Esophagus (tissue), 2 donors: ENCODE measurements around the gene TMEM272. TPM values are rescaled to one million over a fixed set of nuclear protein-coding genes. Genes with fewer than 3 reads are reported as not detected.

Source experiments
- H3K27ac ChIP-seq, 2 donors: one replicate each; pipeline ENCODE4 v1.5.1; 2013; ENCODE audit warnings: low read depth in 2 of 2, mild to moderate bottlenecking in 2 of 2, inconsistent platforms in 1 of 2, low read length in 1 of 2, moderate library complexity in 1 of 2
- H3K27me3 ChIP-seq, 2 donors: one replicate each; pipeline ENCODE4 v1.6.1; 2013; ENCODE audit warnings: low read length in 2 of 2, control low read depth in 1 of 2, mild to moderate bottlenecking in 1 of 2; ENCODE audit not compliant: insufficient read depth in 2 of 2, control insufficient read depth in 1 of 2
- H3K36me3 ChIP-seq, 2 donors: one replicate each; pipeline ENCODE4 v1.6.1; 2013; ENCODE audit warnings: low read length in 1 of 2; ENCODE audit not compliant: control insufficient read depth in 2 of 2, insufficient read depth in 2 of 2
- H3K4me1 ChIP-seq, 2 donors: one replicate each; pipeline ENCODE4 v1.6.1; 2013; ENCODE audit warnings: low read length in 1 of 2; ENCODE audit not compliant: control insufficient read depth in 2 of 2, insufficient read depth in 2 of 2
- H3K4me3 ChIP-seq, 2 donors: one replicate each; pipeline ENCODE4 v1.5.1; 2013; ENCODE audit warnings: low read length in 2 of 2, mild to moderate bottlenecking in 2 of 2, low read depth in 1 of 2, moderate library complexity in 1 of 2
- H3K9me3 ChIP-seq, 2 donors: one replicate each; pipeline ENCODE4 v1.6.1; 2013; ENCODE audit warnings: mild to moderate bottlenecking in 2 of 2, low read depth in 1 of 2, low read length in 1 of 2, moderate library complexity in 1 of 2; ENCODE audit not compliant: control insufficient read depth in 2 of 2, insufficient read depth in 1 of 2
- WGBS, 2 donors: extraction: QIAGEN DNeasy Blood & Tissue Kit; methylation state at CpG; one replicate each; pipeline ENCODE4 v1.1.7; 2013; 5-methylcytosine and 5-hydroxymethylcytosine counted together
- polyA plus RNA-seq, 2 donors: library from polyadenylated mRNA; stranded (reverse); fragments of 200-250 nt; gene quantifications; one replicate each; pipeline ENCODE4 v1.2.3, GENCODE V29; 2013
- donor health status: healthy with polysubstance abuse.
- donor health status: Bipolar disorder and iron deficiency.

Gene TMEM272
- polyA plus RNA-seq, 2 donors = not detected

DNA sequence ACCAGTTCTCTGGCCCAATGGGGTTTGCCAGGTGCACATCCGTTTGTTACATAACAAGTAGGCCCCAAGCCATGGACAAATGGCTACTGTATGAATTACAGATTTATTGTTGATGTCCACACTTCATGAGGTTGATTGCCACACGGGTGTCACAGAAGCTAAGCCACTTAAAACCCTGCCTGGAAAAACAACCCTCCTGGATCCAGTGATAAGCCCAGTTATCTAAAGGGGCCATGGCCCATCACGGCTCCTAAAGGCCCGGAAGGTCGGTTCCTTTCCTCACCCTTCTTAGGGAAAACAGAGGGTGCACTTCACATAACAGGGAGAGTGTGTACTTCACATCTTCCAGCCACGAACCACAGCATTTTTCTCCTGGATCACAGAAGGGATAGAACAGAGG, 4.1 kb downstream of the TMEM272 start:
- H3K36me3 ChIP-seq = no peaks in the 10 kb centered on the region
- 87 to 88% methylated on average over 6 of the region's 6 CpGs for WGBS, 2 donors
- no peaks in the 10 kb centered on the region for H3K27me3 ChIP-seq
- peaks cover 0 to 2% of the 10 kb centered on the region in 2 donors for H3K9me3 ChIP-seq
- H3K4me3 ChIP-seq = no peak overlapping the region
- no peaks in the 10 kb centered on the region for H3K4me1 ChIP-seq
- H3K27ac ChIP-seq = no peak overlapping the region

DNA sequence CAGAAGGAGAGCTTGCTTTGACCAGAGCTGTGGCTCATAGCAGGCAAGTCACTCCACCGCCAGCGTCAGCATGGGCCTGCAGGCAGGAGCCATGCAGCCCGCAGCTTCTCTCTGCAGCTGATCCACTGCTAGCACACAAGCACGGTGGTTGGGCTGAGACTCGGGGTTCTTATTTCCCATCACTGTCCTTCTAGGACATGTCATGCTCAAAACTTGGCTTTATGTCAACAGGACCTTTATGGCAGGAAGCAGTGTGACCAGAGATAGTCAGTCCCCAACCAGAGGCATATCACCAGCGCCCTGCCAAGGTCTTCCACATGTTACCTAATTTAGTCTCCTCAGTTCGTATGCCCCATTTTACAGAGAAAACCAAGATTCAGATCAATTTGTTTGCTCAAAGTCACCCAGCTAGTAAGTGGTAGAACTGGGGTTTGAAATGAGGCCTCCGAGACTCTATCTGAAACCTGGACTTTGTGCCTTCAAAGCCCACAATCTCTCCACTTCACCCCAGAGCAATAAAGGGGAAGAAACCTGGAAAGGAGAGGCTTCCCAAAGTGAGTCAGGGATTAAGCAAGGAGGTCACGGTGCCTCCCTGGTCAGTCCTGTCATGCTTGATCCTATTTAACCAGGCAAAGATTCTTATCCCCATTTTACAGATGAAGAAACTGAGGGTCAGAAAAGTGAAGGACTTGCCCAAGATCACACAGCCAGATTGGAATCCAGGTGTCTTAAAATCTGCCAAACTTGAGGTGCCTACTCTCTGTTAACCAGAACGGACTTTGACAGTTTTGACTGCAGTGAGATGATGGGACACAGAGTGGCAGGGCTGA, 5.1 kb downstream of the TMEM272 start:
- Histone ChIP-seq H3K36me3 (no peaks in the 10 kb centered on the region), H3K27me3 (no peaks in the 10 kb centered on the region), H3K4me1 (no peaks in the 10 kb centered on the region), H3K4me3 (no peak overlapping the region), H3K9me3 (peaks cover 0 to 2% of the 10 kb centered on the region in 2 donors), H3K27ac (no peak overlapping the region)
- WGBS, 2 donors = 84 to 87% methylated on average over 10 of the region's 10 CpGs

DNA sequence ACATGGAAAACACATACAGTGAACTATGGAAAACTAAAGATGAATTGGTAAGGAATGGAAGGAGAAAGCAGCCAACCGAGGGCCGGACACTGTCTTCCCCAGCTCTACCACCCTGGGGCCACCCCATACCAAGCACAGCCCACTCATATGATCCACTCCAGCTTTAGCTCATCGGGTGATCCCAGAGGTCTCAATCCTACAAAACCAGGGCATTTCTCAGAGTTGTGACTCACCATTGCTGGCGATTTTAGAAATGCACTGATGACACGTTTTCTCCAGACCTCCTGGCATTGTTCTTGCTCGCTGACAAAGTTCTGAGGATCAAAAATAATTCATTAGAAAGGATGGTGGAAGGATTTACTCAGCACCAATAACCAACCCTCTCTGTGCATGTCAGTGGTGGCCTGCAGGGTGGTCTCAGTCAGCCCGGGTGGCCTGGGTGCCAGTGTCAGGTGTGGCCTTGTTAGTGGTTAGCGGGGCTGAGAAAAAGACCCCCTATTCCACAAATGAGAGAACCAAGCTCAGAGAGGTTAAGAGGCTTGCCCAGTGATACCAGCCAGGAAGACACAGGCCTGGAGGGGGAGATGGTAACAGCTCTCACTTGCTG, 6.6 kb downstream of the TMEM272 start:
- WGBS, 2 donors = 81 to 87% methylated on average over 8 of the region's 8 CpGs
- H3K4me1 ChIP-seq = no peaks in the 10 kb centered on the region
- H3K27ac ChIP-seq = no peak overlapping the region
- peaks cover 0 to 2% of the 10 kb centered on the region in 2 donors for H3K9me3 ChIP-seq
- H3K36me3 ChIP-seq = no peaks in the 10 kb centered on the region
- no peak overlapping the region for H3K4me3 ChIP-seq
- no peaks in the 10 kb centered on the region for H3K27me3 ChIP-seq

DNA sequence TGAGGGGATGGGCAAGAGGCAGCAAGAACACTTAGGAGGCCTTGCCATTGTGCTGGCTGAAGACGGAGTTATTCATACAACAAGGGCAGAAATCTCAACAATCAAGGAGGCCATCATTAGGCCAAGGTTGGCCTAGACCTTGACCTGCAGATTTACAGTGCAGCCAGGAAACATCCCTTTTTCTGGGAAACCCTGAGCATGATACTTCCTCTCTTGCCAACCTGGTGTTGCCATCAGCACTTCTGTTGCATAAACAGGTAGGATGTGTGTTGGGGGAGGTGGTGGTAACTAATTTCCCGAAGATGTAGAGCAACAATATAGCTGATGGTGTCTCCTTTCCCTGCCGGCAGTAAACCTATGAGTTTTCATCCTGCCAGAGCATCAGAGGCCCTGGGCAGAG, 8.0 kb downstream of the TMEM272 start:
- WGBS, 2 donors = 86 to 90% methylated on average over 3 of the region's 3 CpGs
- H3K27ac ChIP-seq = no peak overlapping the region

DNA sequence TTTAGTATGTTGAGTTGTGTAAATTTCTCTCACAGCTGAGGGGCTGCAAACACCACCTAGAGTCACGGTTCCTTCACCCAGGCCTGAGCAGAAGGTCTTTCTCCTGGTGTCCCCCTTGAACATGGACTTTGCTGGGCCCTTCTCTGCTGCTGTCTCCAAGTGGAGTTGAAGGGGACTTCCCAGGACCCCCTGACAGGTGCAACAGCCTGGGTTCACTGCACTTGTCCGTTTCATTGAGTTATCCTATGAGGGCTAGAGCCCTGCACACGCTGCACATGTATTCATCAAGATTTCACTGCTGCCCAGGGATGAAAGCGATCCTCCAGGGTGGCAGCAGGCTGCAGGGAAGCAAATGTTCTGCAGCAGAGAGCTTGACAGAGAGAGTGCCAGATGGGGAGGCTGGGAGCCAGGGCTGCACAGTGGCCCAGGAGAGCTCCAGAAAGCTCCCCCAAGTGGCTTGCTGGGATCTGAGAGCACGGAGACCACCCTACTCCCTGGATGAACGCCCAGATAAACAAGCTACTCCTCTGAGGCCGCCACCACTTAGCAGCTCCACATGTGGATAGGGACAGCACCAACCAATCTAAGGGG, 10.3 kb downstream of the TMEM272 start:
- WGBS, 2 donors = 68 to 70% methylated on average over 7 of the region's 7 CpGs
- Histone ChIP-seq H3K27me3 (no peaks in the 10 kb centered on the region), H3K36me3 (no peaks in the 10 kb centered on the region), H3K9me3 (peaks cover 0 to 2% of the 10 kb centered on the region in 2 donors), H3K4me3 (no peak overlapping the region), H3K4me1 (no peaks in the 10 kb centered on the region), H3K27ac (no peak overlapping the region)

More for the DNA sequence above, 8.0 kb downstream of the TMEM272 start:
- no peak overlapping the region for H3K4me3 ChIP-seq
- no peaks in the 10 kb centered on the region for H3K4me1 ChIP-seq
- H3K27me3 ChIP-seq = no peaks in the 10 kb centered on the region
- peaks cover 0 to 2% of the 10 kb centered on the region in 2 donors for H3K9me3 ChIP-seq
- H3K36me3 ChIP-seq = no peaks in the 10 kb centered on the region

DNA sequence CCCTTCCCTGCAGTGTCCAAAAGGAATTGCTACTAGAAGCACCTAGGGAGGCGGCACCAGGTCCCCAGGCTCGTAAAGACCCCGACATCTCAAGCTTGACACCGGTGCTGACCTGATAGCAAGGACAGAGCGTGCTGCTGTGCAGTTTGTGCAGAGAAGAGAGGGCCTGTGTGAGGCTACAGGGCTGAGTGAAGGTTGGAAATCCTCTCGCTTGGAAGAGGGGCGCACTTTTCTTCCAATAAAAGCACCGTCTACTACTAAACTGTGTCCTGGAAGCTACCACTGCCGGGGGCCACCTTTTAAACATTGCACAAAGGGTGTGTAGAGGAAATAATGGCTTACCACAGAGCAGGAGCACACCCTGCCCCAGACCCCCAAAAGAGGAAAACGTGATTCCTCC, 11.0 kb downstream of the TMEM272 start:
- Histone ChIP-seq H3K36me3 (no peaks in the 10 kb centered on the region), H3K27ac (no peak overlapping the region), H3K4me1 (no peaks in the 10 kb centered on the region), H3K9me3 (peaks cover 0 to 2% of the 10 kb centered on the region in 2 donors), H3K27me3 (no peaks in the 10 kb centered on the region), H3K4me3 (no peak overlapping the region)
- WGBS, 2 donors = 82 to 84% methylated on average over 10 of the region's 10 CpGs

DNA sequence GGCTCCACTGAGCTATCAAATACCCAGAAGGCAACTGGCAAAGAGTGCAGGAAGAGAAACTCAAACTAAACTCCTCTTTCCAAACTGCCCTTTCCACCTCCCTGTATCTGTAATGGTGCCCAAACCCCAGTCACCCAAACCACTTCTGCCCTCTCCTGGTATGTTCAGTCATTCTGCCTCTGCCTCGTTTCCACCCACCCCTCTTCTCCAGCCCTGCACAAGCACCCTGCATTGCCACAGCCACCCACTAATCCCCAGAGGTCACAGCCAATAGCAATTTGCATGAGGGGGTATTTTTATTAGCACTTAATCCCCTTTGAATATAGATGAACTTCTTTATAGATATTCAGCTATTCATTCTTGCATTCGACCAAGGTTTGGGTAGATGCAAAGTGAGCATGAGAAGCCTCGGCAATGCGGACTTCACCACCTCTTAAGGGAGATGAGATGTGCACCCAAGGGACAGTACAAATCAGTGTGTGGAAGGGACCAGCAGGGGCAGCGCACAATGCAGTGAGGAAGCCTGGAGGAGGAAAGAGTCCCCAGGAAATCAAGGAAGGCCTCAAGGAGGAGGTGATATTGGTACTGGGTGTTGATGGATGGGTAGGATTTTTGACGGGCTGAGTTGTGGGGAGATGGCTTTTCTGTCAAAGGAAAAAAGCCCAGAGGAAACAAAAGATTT, 12.4 kb downstream of the TMEM272 start:
- peaks cover 0 to 2% of the 10 kb centered on the region in 2 donors for H3K9me3 ChIP-seq
- 69% methylated on average over 6 of the region's 6 CpGs for WGBS, 2 donors
- H3K36me3 ChIP-seq = no peaks in the 10 kb centered on the region
- H3K27me3 ChIP-seq = no peaks in the 10 kb centered on the region
- H3K4me1 ChIP-seq = no peaks in the 10 kb centered on the region
- H3K27ac ChIP-seq = no peak overlapping the region
- H3K4me3 ChIP-seq = no peak overlapping the region

DNA sequence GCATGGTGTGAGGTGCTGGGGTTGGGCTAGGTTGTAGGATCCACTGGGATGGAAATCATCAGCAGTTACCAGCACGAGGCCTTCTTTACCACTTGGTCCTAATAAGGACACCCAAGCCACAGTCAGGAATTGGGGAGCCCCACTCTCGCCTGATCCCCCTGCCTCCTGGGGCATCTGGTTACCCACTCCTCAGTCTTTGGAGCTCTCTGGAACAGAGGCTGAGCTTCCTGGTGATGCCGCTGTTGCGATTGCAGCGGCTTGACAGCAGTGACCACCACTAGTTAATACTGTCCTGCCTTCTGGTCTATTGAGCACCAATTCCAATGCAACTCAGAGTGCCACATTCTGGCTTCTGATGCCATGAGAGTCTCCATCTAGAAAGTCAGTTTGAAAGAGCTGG, 13.5 kb downstream of the TMEM272 start:
- no peaks in the 10 kb centered on the region for H3K4me1 ChIP-seq
- no peaks in the 10 kb centered on the region for H3K36me3 ChIP-seq
- H3K27ac ChIP-seq = no peak overlapping the region
- H3K4me3 ChIP-seq = no peak overlapping the region
- H3K27me3 ChIP-seq = no peaks in the 10 kb centered on the region
- 93 to 96% methylated on average over 5 of the region's 5 CpGs for WGBS, 2 donors
- no peaks in the 10 kb centered on the region for H3K9me3 ChIP-seq

DNA sequence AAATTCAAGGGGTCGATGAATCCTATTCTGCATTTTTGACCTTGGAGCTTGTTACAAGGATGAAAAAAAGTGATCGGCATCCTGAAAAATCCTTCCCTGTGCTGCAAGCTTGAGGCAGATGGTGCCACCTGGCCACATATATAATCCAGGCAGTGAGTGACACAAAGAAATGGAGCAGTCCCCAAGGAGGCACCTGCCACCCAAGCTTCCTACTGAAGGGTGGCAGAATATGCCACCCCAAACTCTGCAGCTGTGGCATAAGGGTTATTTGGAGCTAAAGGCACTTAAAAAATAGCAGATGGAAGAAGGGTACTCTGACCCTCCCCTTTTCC, 15.4 kb downstream of the TMEM272 start:
- WGBS, 2 donors = 91 to 97% methylated on average over 2 of the region's 2 CpGs
- no peaks in the 10 kb centered on the region for H3K36me3 ChIP-seq
- H3K4me1 ChIP-seq = no peaks in the 10 kb centered on the region
- H3K9me3 ChIP-seq = no peaks in the 10 kb centered on the region
- H3K4me3 ChIP-seq = no peak overlapping the region
- H3K27ac ChIP-seq = no peak overlapping the region
- H3K27me3 ChIP-seq = no peaks in the 10 kb centered on the region
